ENCODE data around the gene RXFP4. TPM values are rescaled to one million over a fixed set of nuclear protein-coding genes. Genes with fewer than 3 reads are reported as not detected.
A peak's percentile ranks its signal among the peaks of the same experiment; 100 is the strongest.
"Not testable (repeated sequence)": the region's sequence is repeated elsewhere in the genome, so short reads cannot be mapped to it uniquely, and the experiment has no call there.

Gene RXFP4
- total RNA-seq, 2 donors from 2014 or later: not detected

GRCh38 chr1:155913969-155914757 is 27.3 kb upstream of the RXFP4 start:
- Mint-ChIP-seq H3K9me3 (no peaks in the 10 kb centered on the region), H3K27ac (peak overlapping the region; percentile 46), H3K4me3 (no peak overlapping the region), H3K4me1 (peaks cover 20% of the 10 kb centered on the region), H3K27me3 (no peaks in the 10 kb centered on the region), H3K36me3 (ENCODE audit: low read depth) (no peaks in the 10 kb centered on the region)
- ATAC-seq (replicated peaks): no peak

GRCh38 chr1:155918660-155919059 is 22.8 kb upstream of the RXFP4 start:
- no peak overlapping the region for H3K4me3 Mint-ChIP-seq
- H3K36me3 Mint-ChIP-seq (ENCODE audit: low read depth): no peaks in the 10 kb centered on the region
- H3K4me1 Mint-ChIP-seq: no peaks in the 10 kb centered on the region
- no peak for ATAC-seq (replicated peaks)
- no peaks in the 10 kb centered on the region for H3K9me3 Mint-ChIP-seq
- no peak overlapping the region for H3K27ac Mint-ChIP-seq
- H3K27me3 Mint-ChIP-seq: no peaks in the 10 kb centered on the region

GRCh38 chr1:155919801-155920200 is 21.6 kb upstream of the RXFP4 start:
- H3K4me3 Mint-ChIP-seq: no peak overlapping the region
- ATAC-seq (replicated peaks): no peak

GRCh38 chr1:155920717-155921116 is 20.7 kb upstream of the RXFP4 start:
- no peaks in the 10 kb centered on the region for H3K9me3 Mint-ChIP-seq
- ATAC-seq (replicated peaks): no peak
- H3K36me3 Mint-ChIP-seq (ENCODE audit: low read depth): no peaks in the 10 kb centered on the region
- no peaks in the 10 kb centered on the region for H3K27me3 Mint-ChIP-seq
- H3K4me1 Mint-ChIP-seq: no peaks in the 10 kb centered on the region
- no peak overlapping the region for H3K4me3 Mint-ChIP-seq
- H3K27ac Mint-ChIP-seq: no peak overlapping the region

More at GRCh38 chr1:155919801-155920200, 21.6 kb upstream of the RXFP4 start:
- no peak overlapping the region for H3K27ac Mint-ChIP-seq
- H3K9me3 Mint-ChIP-seq: no peaks in the 10 kb centered on the region
- H3K27me3 Mint-ChIP-seq: no peaks in the 10 kb centered on the region
- no peaks in the 10 kb centered on the region for H3K4me1 Mint-ChIP-seq
- H3K36me3 Mint-ChIP-seq (ENCODE audit: low read depth): no peaks in the 10 kb centered on the region

GRCh38 chr1:155925506-155925905 is 15.9 kb upstream of the RXFP4 start:
- no peak for ATAC-seq (replicated peaks)
- Mint-ChIP-seq H3K27ac (peak overlapping the region; percentile 29), H3K4me1 (peaks cover 8% of the 10 kb centered on the region), H3K9me3 (no peaks in the 10 kb centered on the region), H3K4me3 (no peak overlapping the region), H3K36me3 (ENCODE audit: low read depth) (no peaks in the 10 kb centered on the region), H3K27me3 (no peaks in the 10 kb centered on the region)

GRCh38 chr1:155929057-155929456 is 12.4 kb upstream of the RXFP4 start:
- Mint-ChIP-seq H3K4me3 (peak overlapping the region; percentile 34), H3K4me1 (peaks cover 8% of the 10 kb centered on the region), H3K36me3 (ENCODE audit: low read depth) (no peaks in the 10 kb centered on the region), H3K9me3 (no peaks in the 10 kb centered on the region), H3K27ac (peak overlapping the region; percentile 68), H3K27me3 (no peaks in the 10 kb centered on the region)
- no peak for ATAC-seq (replicated peaks)

GRCh38 chr1:155930725-155931124 is 10.7 kb upstream of the RXFP4 start:
- H3K27ac Mint-ChIP-seq: peak overlapping the region; percentile 48
- H3K27me3 Mint-ChIP-seq; H3K4me1 Mint-ChIP-seq; H3K36me3 Mint-ChIP-seq (ENCODE audit: low read depth); ATAC-seq (replicated peaks); H3K4me3 Mint-ChIP-seq; H3K9me3 Mint-ChIP-seq: not testable (repeated sequence)

- H3K4me1 Mint-ChIP-seq: peaks cover 8% of the 10 kb centered on the region
- H3K27ac Mint-ChIP-seq: no peak overlapping the region
- no peak overlapping the region for H3K4me3 Mint-ChIP-seq
- H3K9me3 Mint-ChIP-seq: no peaks in the 10 kb centered on the region
- ATAC-seq (replicated peaks): no peak
- no peaks in the 10 kb centered on the region for H3K36me3 Mint-ChIP-seq (ENCODE audit: low read depth)
- no peaks in the 10 kb centered on the region for H3K27me3 Mint-ChIP-seq
Measured at GRCh38 chr1:155931332-155932038, 10.0 kb upstream of the RXFP4 start.

- no peak for ATAC-seq (replicated peaks)
- Mint-ChIP-seq H3K4me3 (no peak overlapping the region), H3K27me3 (no peaks in the 10 kb centered on the region), H3K4me1 (peaks cover 8% of the 10 kb centered on the region), H3K9me3 (no peaks in the 10 kb centered on the region), H3K27ac (no peak overlapping the region), H3K36me3 (ENCODE audit: low read depth) (no peaks in the 10 kb centered on the region)
Measured at GRCh38 chr1:155932081-155932480, 9.4 kb upstream of the RXFP4 start.

GRCh38 chr1:155932487-155932886 is 9.0 kb upstream of the RXFP4 start:
- Mint-ChIP-seq H3K36me3 (ENCODE audit: low read depth) (no peaks in the 10 kb centered on the region), H3K4me1 (peaks cover 8% of the 10 kb centered on the region), H3K27me3 (no peaks in the 10 kb centered on the region), H3K4me3 (no peak overlapping the region), H3K9me3 (no peaks in the 10 kb centered on the region), H3K27ac (no peak overlapping the region)
- no peak for ATAC-seq (replicated peaks)

- Mint-ChIP-seq H3K4me3 (no peak overlapping the region), H3K36me3 (ENCODE audit: low read depth) (no peaks in the 10 kb centered on the region), H3K27ac (no peak overlapping the region), H3K9me3 (no peaks in the 10 kb centered on the region), H3K4me1 (peaks cover 14% of the 10 kb centered on the region), H3K27me3 (no peaks in the 10 kb centered on the region)
- ATAC-seq (replicated peaks): no peak
Measured at GRCh38 chr1:155933591-155934096, 7.8 kb upstream of the RXFP4 start.

- ATAC-seq (replicated peaks): peak; percentile 96
Measured at GRCh38 chr1:155934097-155934935, 7.1 kb upstream of the RXFP4 start, which contains the start of gene KHDC4. KHDC4 (minus strand) TSS chr1:155934413; CDS start chr1:155934373, 40 bp downstream.

GRCh38 chr1:155934936-155935590 is 6.4 kb upstream of the RXFP4 start:
- no peaks in the 10 kb centered on the region for H3K9me3 Mint-ChIP-seq
- no peak overlapping the region for H3K4me3 Mint-ChIP-seq
- H3K4me1 Mint-ChIP-seq: peaks cover 9% of the 10 kb centered on the region
- H3K27me3 Mint-ChIP-seq: no peaks in the 10 kb centered on the region
- no peak for ATAC-seq (replicated peaks)
- H3K27ac Mint-ChIP-seq: no peak overlapping the region
- H3K36me3 Mint-ChIP-seq (ENCODE audit: low read depth): no peaks in the 10 kb centered on the region

More at GRCh38 chr1:155934097-155934935, 7.1 kb upstream of the RXFP4 start, which contains the start of gene KHDC4:
- peaks cover 10% of the 10 kb centered on the region for H3K4me1 Mint-ChIP-seq
- H3K4me3 Mint-ChIP-seq: no peak within 1 kb of the TSS
- no peaks in the 10 kb centered on the region for H3K36me3 Mint-ChIP-seq (ENCODE audit: low read depth)
- no peak within 1 kb of the TSS for H3K27ac Mint-ChIP-seq
- H3K27me3 Mint-ChIP-seq: no peaks in the 10 kb centered on the region
- H3K9me3 Mint-ChIP-seq: no peaks in the 10 kb centered on the region

- no peaks in the 10 kb centered on the region for H3K27me3 Mint-ChIP-seq
- peak overlapping the region; percentile 4 for H3K27ac Mint-ChIP-seq
- H3K4me1 Mint-ChIP-seq: peaks cover 26% of the 10 kb centered on the region
- H3K9me3 Mint-ChIP-seq: no peaks in the 10 kb centered on the region
- peak; percentile 21 for ATAC-seq (replicated peaks)
- H3K36me3 Mint-ChIP-seq (ENCODE audit: low read depth): no peaks in the 10 kb centered on the region
- no peak overlapping the region for H3K4me3 Mint-ChIP-seq
Measured at GRCh38 chr1:155938220-155938627, 3.2 kb upstream of the RXFP4 start.
